ENCODE measurements around the gene KRTAP4-9.

DNA sequence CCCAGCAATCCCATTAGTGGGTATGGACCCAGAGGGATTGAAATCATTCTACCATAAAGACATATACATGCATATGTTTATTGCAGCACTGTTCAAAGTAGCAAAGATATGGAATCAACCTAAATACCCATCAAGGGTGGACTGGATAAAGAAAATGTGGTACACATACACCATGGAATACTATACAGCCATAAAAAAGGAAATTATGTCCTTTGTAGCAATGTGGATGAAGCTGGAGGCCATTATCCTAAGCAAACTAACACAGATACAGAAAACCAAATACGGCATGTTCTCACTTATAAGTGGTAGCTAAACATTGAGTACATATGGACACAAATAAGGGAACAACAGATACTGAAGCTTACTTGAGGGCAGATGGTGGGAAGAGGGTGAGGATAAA lies 47.6 kb upstream of the KRTAP4-9 start:
- TF ChIP-seq, protein P1, sequence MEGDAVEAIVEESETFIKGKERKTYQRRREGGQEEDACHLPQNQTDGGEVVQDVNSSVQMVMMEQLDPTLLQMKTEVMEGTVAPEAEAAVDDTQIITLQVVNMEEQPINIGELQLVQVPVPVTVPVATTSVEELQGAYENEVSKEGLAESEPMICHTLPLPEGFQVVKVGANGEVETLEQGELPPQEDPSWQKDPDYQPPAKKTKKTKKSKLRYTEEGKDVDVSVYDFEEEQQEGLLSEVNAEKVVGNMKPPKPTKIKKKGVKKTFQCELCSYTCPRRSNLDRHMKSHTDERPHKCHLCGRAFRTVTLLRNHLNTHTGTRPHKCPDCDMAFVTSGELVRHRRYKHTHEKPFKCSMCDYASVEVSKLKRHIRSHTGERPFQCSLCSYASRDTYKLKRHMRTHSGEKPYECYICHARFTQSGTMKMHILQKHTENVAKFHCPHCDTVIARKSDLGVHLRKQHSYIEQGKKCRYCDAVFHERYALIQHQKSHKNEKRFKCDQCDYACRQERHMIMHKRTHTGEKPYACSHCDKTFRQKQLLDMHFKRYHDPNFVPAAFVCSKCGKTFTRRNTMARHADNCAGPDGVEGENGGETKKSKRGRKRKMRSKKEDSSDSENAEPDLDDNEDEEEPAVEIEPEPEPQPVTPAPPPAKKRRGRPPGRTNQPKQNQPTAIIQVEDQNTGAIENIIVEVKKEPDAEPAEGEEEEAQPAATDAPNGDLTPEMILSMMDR (IDR thresholded peaks at IDR 0.05) = no peak
- TF ChIP-seq EP300 (IDR thresholded peaks at IDR 0.05) = no peak
